Right lobe of liver (tissue), 6 donors: ENCODE data around the gene MX2. TPM values are rescaled to one million over a fixed set of nuclear protein-coding genes. Genes with fewer than 3 reads are reported as not detected.

Experiments
- ATAC-seq, 4 donors: fragments of 200-7000 bp; cut with Tn5 transposase; one replicate each; pipeline ENCODE4 v1.9.1; 2020; ENCODE audit warnings: mild to moderate bottlenecking in 4 of 4, moderate library complexity in 4 of 4
- DNase-seq, 3 donors: peaks; one replicate each; pipeline ENCODE4 v3.0.0-alpha.2; 2020
- H3K27ac ChIP-seq, 3 donors: fragments of 200-600 bp; one replicate each; pipeline ENCODE4 v1.8.0; 2022
- H3K27me3 ChIP-seq, 2 donors: fragments of 200-600 bp; one replicate each; pipeline ENCODE4 v1.8.0; 2022
- H3K36me3 ChIP-seq, 4 donors: fragments of 200-600 bp; sonication (generic) in 1 of 4; one replicate each; pipeline versions ENCODE4 v1.5.1 to v1.8.0; 2017 to 2022; ENCODE audit warnings: control low read depth in 1 of 4
- H3K4me1 ChIP-seq, 4 donors: fragments of 200-600 bp; sonication (generic) in 1 of 4; one replicate each; pipeline versions ENCODE4 v1.5.1 to v1.8.0; 2017 to 2022; ENCODE audit warnings: control low read depth in 1 of 4
- H3K4me3 ChIP-seq, 3 donors: fragments of 200-600 bp; one replicate each; pipeline ENCODE4 v1.8.0; 2022
- H3K9me3 ChIP-seq, 4 donors: fragments of 200-600 bp; sonication (generic) in 1 of 4; one replicate each; pipeline versions ENCODE4 v1.5.1 to v1.8.0; 2017 to 2022; ENCODE audit warnings: control low read depth in 1 of 4
- POLR2A ChIP-seq: fragments of 450-650 bp; IDR thresholded peaks from one replicate; pipeline ENCODE4 v1.6.1; 2017; ENCODE audit warnings: antibody characterized with exemption, mild to moderate bottlenecking
- WGBS: methylation state at CpG from one replicate; pipeline ENCODE4 v1.1.6; 2018; ENCODE audit warnings: low coverage, low lambda C conversion rate; ENCODE audit not compliant: insufficient coverage; ENCODE audit errors: missing lambda C conversion rate; 5-methylcytosine and 5-hydroxymethylcytosine counted together
- intact Hi-C, 2 donors: fragments of 100-400 bp; cut with DNase I; formaldehyde crosslinking; loops; one replicate each; pipeline versions ENCODE4 v1.11.2 to v1.14.1; 2022
- total RNA-seq, 6 experiments: library from RNA; depleted of rRNA in 2 of 6; stranded (reverse); fragments of >200 nt in 2 of 6; fragmentation: NEBNext Ultra II Directional in 3 of 6; extraction: Animal tissue kit (Norgen Biotek cat#: 25700) in 3 of 6; gene quantifications; one replicate each; pipeline versions ENCODE4 v1.1.0 to v1.2.4, GENCODE V29; 2016 to 2023
- TF ChIP-seq, protein P1 (sequence below), 4 donors: fragments of 200-600 bp in 3 of 4; fragments of 450-650 bp in 1 of 4; IDR thresholded peaks; one replicate each; pipeline versions ENCODE4 v1.5.1 to v1.8.0; 2016 to 2022; ENCODE audit warnings: antibody characterized with exemption in 4 of 4, mild to moderate bottlenecking in 2 of 4
- donor health status: DM: no; HTN: yes; CAD: no.
- donor health status: DM: no; HTN: no; CAD: no.
- donor health status: DM: no; HTN: no; CAD: no.
- donor health status: DM: no; HTN: yes; CAD: no.
- donor health status: DM: no; HTN: yes; CAD: no.

The MX2 gene
- total RNA-seq, 6 experiments from 2014 or later, result 0.49 to 1.9 (median 1.5) TPM

DNA sequence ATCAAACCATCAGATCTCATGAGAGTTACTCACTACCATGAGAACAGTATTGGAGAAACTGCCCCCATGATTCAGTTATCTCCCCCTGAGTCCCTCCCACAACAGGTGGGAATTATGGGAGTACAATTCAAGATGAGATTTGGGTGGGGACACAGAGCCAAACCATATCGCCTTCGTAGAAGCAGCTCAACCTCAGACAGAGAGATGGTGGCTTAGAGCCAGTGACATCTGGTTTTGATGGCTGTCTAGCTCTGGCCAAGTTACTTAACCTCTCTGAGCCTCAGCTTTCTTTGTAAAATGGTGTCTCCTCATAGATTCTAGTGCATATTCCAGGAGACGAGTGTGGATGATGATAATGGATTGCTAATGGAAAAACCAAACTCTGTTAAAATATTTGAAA, 91.4 kb downstream of the MX2 start:
- no peaks in the 10 kb centered on the region for H3K9me3 ChIP-seq
- 100% methylated on average over 2 of the region's 3 CpGs for whole genome bisulfite sequencing
- no peaks in the 10 kb centered on the region for H3K27me3 ChIP-seq
- TF ChIP-seq, protein P1, sequence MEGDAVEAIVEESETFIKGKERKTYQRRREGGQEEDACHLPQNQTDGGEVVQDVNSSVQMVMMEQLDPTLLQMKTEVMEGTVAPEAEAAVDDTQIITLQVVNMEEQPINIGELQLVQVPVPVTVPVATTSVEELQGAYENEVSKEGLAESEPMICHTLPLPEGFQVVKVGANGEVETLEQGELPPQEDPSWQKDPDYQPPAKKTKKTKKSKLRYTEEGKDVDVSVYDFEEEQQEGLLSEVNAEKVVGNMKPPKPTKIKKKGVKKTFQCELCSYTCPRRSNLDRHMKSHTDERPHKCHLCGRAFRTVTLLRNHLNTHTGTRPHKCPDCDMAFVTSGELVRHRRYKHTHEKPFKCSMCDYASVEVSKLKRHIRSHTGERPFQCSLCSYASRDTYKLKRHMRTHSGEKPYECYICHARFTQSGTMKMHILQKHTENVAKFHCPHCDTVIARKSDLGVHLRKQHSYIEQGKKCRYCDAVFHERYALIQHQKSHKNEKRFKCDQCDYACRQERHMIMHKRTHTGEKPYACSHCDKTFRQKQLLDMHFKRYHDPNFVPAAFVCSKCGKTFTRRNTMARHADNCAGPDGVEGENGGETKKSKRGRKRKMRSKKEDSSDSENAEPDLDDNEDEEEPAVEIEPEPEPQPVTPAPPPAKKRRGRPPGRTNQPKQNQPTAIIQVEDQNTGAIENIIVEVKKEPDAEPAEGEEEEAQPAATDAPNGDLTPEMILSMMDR (IDR thresholded peaks at IDR 0.05), result no peak
- TF ChIP-seq POLR2A, result no peak
- no peaks in the 10 kb centered on the region for H3K4me1 ChIP-seq
- DNase-seq, result no peak
- no peak overlapping the region for H3K4me3 ChIP-seq
- no peak for ATAC-seq
- H3K36me3 ChIP-seq, result peaks cover 0 to 14% (median 0%) of the 10 kb centered on the region in 4 donors
- intact Hi-C loops, result loop anchor here (10.0 kb wide), 2 partner anchors 158 to 168 kb away; no protein-coding TSS in a partner anchor
- H3K27ac ChIP-seq, result no peak overlapping the region

- H3K27me3 ChIP-seq, result no peaks in the 10 kb centered on the region
- no peak overlapping the region for H3K4me3 ChIP-seq
- no peaks in the 10 kb centered on the region for H3K9me3 ChIP-seq
- H3K4me1 ChIP-seq, result no peaks in the 10 kb centered on the region
- ATAC-seq, result no peak
- no peak for DNase-seq
- TF ChIP-seq, protein P1 (IDR thresholded peaks at IDR 0.05), result no peak
- no peak for TF ChIP-seq POLR2A
- 90% methylated on average over 3 of the region's 3 CpGs for WGBS
- H3K27ac ChIP-seq, result no peak overlapping the region
- peaks cover 0 to 19% (median 1%) of the 10 kb centered on the region in 4 donors for H3K36me3 ChIP-seq
- intact Hi-C loops, result loop anchor here (10.0 kb wide), 2 partner anchors 159 to 169 kb away; no protein-coding TSS in a partner anchor
Measured at GRCh38 chr21:41453761-41454160, 91.9 kb downstream of the MX2 start.

- Histone ChIP-seq H3K27ac (no peak overlapping the region), H3K4me1 (no peaks in the 10 kb centered on the region), H3K4me3 (no peak overlapping the region), H3K9me3 (no peaks in the 10 kb centered on the region), H3K27me3 (no peaks in the 10 kb centered on the region), H3K36me3 (peaks cover 0 to 12% (median 1%) of the 10 kb centered on the region in 4 donors)
- TF ChIP-seq, protein P1 (IDR thresholded peaks at IDR 0.05), result no peak
- no peak for TF ChIP-seq POLR2A
- no peak for ATAC-seq
- DNase-seq, result peak in 1 of 3 donors; percentile 6
- WGBS, result 91% methylated on average over 4 of the region's 6 CpGs
- intact Hi-C loops, result loop anchor here (10.0 kb wide), 2 partner anchors 163 to 173 kb away; no protein-coding TSS in a partner anchor
Measured at GRCh38 chr21:41458121-41458520, 96.3 kb downstream of the MX2 start.

DNA sequence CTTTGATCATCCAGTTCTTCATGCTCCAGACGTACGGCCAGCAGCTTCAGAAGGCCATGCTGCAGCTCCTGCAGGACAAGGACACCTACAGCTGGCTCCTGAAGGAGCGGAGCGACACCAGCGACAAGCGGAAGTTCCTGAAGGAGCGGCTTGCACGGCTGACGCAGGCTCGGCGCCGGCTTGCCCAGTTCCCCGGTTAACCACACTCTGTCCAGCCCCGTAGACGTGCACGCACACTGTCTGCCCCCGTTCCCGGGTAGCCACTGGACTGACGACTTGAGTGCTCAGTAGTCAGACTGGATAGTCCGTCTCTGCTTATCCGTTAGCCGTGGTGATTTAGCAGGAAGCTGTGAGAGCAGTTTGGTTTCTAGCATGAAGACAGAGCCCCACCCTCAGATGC, 96.7 kb downstream of the MX2 start:
- 89% methylated on average over 6 of the region's 22 CpGs for WGBS
- intact Hi-C loops, result loop anchor here (10.0 kb wide), 2 partner anchors 164 to 174 kb away; no protein-coding TSS in a partner anchor
- no peaks in the 10 kb centered on the region for H3K4me1 ChIP-seq
- no peak overlapping the region for H3K27ac ChIP-seq
- ATAC-seq, result no peak
- H3K4me3 ChIP-seq, result no peak overlapping the region
- no peaks in the 10 kb centered on the region for H3K9me3 ChIP-seq
- no peak for TF ChIP-seq POLR2A
- TF ChIP-seq, protein P1 (IDR thresholded peaks at IDR 0.05), result no peak
- peaks cover 0 to 12% (median 1%) of the 10 kb centered on the region in 4 donors for H3K36me3 ChIP-seq
- no peaks in the 10 kb centered on the region for H3K27me3 ChIP-seq
- peak in 1 of 3 donors; percentile 31 for DNase-seq

Other genes with a start within 250 kb of the MX2 start
- gene BACE2, start 193.9 kb upstream of the MX2 start, total RNA-seq, result 1 to 10 TPM; 4.3 to 7.9 (median 5.4) TPM
- gene FAM3B, start 45.2 kb upstream of the MX2 start, total RNA-seq, result under 1 TPM in 4 of 6 experiments, not detected in 2; 0.49 to 0.95 (median 0.76) TPM
- 10 to 100 TPM in 4 of 6 experiments, 1 to 10 TPM in 2; 6.1 to 25.4 (median 10.5) TPM for gene MX1, start 64.2 kb downstream of the MX2 start, total RNA-seq
- gene TMPRSS2, start 146.1 kb downstream of the MX2 start, total RNA-seq, result 10 to 100 TPM; 19.3 to 53.7 (median 20.8) TPM